Measurements from ENCODE around the gene C6orf89.

GRCh38 chr6:36885461-36886401 is at the start of gene C6orf89:
- TF ChIP-seq CTCF (conservative IDR thresholded peaks at IDR 0.05), result peak; percentile 75
- TF ChIP-seq EZH2 (IDR thresholded peaks at IDR 0.05; ENCODE audit: low read depth), result no peak
